ENCODE data around the gene SMIM7.
"Not testable (repeated sequence)": the region's sequence is repeated elsewhere in the genome, so short reads cannot be mapped to it uniquely, and the experiment has no call there.

The SMIM7 gene

GRCh38 chr19:16673231-16673630 is 13.3 kb upstream of the SMIM7 start:
- TF ChIP-seq, protein P1, sequence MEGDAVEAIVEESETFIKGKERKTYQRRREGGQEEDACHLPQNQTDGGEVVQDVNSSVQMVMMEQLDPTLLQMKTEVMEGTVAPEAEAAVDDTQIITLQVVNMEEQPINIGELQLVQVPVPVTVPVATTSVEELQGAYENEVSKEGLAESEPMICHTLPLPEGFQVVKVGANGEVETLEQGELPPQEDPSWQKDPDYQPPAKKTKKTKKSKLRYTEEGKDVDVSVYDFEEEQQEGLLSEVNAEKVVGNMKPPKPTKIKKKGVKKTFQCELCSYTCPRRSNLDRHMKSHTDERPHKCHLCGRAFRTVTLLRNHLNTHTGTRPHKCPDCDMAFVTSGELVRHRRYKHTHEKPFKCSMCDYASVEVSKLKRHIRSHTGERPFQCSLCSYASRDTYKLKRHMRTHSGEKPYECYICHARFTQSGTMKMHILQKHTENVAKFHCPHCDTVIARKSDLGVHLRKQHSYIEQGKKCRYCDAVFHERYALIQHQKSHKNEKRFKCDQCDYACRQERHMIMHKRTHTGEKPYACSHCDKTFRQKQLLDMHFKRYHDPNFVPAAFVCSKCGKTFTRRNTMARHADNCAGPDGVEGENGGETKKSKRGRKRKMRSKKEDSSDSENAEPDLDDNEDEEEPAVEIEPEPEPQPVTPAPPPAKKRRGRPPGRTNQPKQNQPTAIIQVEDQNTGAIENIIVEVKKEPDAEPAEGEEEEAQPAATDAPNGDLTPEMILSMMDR (IDR thresholded peaks at IDR 0.05; ENCODE audit: low read depth, low read length): no peak
- Histone ChIP-seq H3K4me1 (no peaks in the 10 kb centered on the region), H3K36me3 (no peaks in the 10 kb centered on the region), H3K4me3 (ENCODE audit: low read depth, low read length) (no peak overlapping the region), H3K9me3 (no peaks in the 10 kb centered on the region), H3K27me3 (no peaks in the 10 kb centered on the region)
- DNase-seq: no peak

DNA sequence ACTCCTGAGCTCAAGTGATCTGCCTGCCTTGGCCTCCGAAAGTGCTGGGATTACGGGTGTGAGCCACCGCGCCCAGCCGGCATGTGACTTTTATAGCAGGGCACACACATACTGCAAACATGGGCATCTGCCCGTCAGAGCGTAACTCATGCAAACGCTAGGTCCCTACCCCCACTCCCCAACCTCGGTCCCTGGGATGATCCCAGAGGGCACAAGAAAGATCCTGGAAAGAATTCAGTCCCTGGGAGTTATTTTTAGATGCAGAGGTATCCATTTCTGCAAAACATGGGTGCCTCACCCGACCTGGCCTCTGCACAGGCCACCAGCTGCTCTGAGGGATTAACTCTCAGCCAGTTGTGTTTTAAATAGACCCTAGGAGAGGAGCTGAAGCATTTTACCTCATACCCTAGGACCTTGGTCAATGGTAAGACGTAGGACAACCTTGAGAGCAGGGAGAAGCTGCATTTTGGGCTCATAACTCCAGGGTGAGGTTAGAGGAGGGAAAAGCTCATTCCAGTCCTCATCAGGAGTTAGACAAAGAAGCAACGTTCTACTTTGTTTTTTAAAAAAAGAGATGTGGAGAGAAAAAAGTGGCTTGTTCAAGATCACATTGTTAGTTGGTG is 11.8 kb upstream of the SMIM7 start:
- TF ChIP-seq, protein P1 (IDR thresholded peaks at IDR 0.05; ENCODE audit: low read depth, low read length): no peak
- no peaks in the 10 kb centered on the region for H3K4me1 ChIP-seq
- no peaks in the 10 kb centered on the region for H3K9me3 ChIP-seq
- DNase-seq: no peak
- no peak overlapping the region for H3K4me3 ChIP-seq (ENCODE audit: low read depth, low read length)
- H3K27me3 ChIP-seq: no peaks in the 10 kb centered on the region
- H3K36me3 ChIP-seq: no peaks in the 10 kb centered on the region

- Histone ChIP-seq H3K4me3 (ENCODE audit: low read depth, low read length) (no peak overlapping the region), H3K27me3 (no peaks in the 10 kb centered on the region), H3K36me3 (no peaks in the 10 kb centered on the region; the same call in 1 of the 2 replicates), H3K4me1 (no peaks in the 10 kb centered on the region), H3K9me3 (no peaks in the 10 kb centered on the region)
- no peak for DNase-seq
- TF ChIP-seq, protein P1 (IDR thresholded peaks at IDR 0.05; ENCODE audit: low read depth, low read length): no peak
These were observed 10.3 kb upstream of the SMIM7 start for GRCh38 chr19:16670291-16670690.

DNA sequence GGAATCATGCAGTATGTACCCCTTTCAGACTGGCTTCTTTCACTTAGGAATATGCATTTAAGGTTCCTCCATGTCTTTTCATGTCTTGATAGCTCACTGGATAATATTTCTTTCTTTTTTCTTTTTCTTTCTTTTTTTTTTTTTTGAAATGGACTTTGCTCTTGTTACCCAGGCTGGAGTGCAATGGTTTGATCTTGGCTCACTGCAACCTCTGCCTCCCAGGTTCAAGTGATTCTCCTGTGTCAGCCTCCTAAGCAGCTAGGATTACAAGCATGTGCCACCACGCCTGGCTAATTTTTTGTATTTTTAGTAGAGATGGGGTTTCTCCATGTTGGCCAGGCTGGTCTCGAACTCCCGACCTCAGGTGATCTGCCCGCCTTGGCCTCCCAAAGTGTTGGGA is 8.8 kb upstream of the SMIM7 start:
- H3K36me3 ChIP-seq; H3K27me3 ChIP-seq; H3K4me3 ChIP-seq (ENCODE audit: low read depth, low read length); DNase-seq; H3K9me3 ChIP-seq; H3K4me1 ChIP-seq: not testable (repeated sequence)

- H3K27me3 ChIP-seq: no peaks in the 10 kb centered on the region
- no peaks in the 10 kb centered on the region; the same call in 1 of the 2 replicates for H3K36me3 ChIP-seq
- no peaks in the 10 kb centered on the region for H3K9me3 ChIP-seq
- DNase-seq: no peak
- TF ChIP-seq, protein P1 (IDR thresholded peaks at IDR 0.05; ENCODE audit: low read depth, low read length): no peak
- H3K4me1 ChIP-seq: no peaks in the 10 kb centered on the region
- H3K4me3 ChIP-seq (ENCODE audit: low read depth, low read length): no peak overlapping the region
These were observed 8.2 kb upstream of the SMIM7 start for GRCh38 chr19:16668176-16668575.

DNA sequence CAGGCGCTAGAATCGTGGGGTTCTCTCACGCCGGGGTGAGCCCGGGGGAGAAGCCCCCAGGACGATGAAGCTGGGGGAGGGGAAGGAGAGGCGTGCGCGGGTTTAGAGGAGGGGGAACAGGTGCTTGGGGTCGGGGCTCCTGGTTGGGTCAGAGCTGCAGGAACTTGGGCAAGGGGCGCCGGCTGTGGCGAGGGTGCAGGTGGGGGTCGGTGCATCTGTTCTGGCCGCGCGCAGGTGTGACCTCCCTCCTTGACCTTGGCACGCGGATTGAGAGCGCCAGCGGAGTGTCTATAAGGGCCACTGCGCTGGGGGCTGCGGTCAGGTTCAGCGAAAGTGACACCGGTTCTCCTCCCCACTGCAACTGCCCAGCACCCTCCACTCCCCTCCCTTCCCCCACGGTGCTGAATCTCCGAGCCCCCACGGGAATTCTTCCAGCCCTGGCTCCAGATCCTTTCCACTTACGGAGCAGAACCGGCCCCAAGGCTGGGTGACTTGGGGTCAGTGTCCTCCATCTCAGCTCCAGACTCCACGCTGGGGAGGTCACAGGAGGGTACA is 1.6 kb upstream of the SMIM7 start:
- Histone ChIP-seq H3K4me3 (ENCODE audit: low read depth, low read length) (peak overlapping the region; percentile 87), H3K36me3 (peaks cover 21% of the 10 kb centered on the region), H3K27me3 (no peaks in the 10 kb centered on the region), H3K4me1 (no peaks in the 10 kb centered on the region), H3K9me3 (no peaks in the 10 kb centered on the region)
- TF ChIP-seq, protein P1 (IDR thresholded peaks at IDR 0.05; ENCODE audit: low read depth, low read length): no peak
- DNase-seq: peak; percentile 75

All from BE2C (cell line).